KG1 (cell line): Measurements from ENCODE around the gene INTS11.

Experiments used
- DNase-seq: peaks from one replicate; lab custom pipeline; 2025; lab: John Stamatoyannopoulos, UW

INTS11 gene

DNA sequence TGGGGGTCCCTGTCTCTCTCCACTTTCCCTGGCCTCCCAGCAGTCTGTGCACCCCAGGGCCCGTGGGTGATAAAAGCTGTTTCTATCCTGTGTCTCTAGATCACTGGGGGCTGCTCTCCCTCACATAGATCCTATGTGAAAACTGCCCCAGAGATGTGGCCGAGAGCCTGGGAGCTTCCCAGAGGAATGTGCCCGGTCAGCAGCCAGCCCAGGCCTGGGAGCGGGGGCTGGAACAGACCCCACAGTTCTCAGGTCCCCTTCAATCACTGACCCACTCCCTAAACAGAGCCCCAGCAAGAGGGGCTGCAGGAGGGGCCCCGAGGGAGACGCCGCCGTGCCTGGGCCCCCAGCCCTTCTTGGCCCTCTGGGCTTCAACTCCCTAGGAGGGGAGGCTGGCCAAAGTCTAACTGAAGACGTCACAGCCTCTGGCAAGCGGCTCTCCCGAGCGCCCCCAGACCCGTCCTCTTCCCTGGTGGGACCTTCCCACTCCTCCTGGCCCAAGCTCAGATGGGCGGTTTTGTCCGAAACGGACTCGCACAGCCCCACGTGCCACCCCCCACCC is 33.5 kb upstream of the INTS11 start:
- no peak for DNase-seq

DNA sequence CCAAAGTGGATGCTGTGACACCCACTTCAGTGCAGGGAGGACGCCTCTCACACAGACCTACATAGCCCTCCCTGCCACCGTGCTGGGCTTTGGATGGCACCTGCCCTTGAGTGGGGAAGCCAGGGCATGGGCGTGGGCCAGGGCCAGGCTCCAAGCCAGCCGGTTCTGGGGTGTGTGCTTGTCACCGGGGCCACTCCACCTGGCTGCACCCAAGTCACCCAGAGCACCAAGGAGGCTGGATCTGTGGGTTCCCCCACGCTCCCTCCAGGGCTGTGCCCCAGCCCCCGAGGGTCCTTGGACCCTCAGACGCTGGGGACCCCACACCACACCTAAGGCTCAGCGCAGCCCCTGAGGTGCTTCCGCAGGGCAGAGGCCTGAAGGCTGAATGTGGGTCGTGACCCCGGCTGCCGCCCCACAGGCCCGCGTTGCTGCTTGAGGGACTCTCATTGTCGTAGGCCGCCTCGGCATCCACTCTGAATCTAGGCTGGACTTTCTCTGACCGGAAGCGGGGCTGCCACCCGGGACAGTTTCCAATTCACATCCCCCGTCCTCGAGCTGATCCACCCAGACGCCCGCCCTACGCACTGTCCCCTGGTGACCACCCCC is 32.4 kb upstream of the INTS11 start:
- no peak for DNase-seq

DNA sequence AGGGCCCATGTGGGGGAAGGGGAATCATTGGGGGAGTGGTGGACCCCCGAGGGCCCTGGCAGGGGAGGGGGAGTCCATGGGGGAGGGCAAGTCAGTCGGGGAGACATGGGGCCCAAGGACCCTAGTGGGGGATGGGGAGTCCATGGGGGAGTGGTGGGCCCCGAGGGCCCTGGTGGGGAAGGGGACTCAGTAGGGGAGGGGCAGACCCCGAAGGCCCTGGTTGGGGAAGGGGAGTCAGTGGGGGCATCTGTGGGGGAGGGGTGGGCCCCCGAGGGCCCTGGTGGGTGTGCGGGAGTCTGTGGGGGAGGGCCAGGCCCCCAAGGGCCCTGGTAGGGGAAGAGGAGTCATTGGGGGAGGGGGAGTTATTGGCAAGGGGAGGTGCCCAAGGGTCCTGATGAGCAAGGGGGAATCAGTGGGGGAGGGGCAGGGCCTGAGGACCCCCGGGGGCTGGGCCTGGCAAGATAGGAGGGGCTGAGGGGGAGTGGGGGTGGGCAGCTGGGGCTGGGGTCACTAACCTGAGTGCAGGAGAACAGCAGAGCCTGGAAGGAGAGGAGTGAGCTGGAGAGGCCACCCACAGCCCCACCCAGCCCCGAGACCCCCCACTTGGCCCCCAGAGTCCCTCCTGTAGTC is 31.8 kb upstream of the INTS11 start:
- DNase-seq, result no peak

DNA sequence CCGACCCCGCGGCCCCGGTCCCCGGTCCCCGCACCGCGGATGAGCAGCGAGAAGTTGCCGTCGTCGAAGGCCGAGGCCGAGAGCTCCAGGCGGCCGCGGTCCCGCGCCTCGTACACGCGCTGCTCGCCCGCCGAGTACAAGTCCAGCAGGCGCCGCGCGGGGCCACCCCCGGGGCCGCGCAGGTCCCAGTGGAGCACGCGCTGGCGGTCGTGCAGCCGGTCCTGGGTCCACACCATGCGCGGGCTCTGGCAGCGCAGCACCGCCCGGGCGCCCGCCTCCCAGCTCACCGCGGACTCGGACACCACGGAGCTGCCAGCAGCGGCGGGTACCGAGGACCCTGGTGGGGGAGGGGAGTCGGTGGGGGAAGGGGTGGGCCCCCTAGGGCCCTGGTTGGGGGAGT is 31.0 kb upstream of the INTS11 start:
- no peak for DNase-seq

DNA sequence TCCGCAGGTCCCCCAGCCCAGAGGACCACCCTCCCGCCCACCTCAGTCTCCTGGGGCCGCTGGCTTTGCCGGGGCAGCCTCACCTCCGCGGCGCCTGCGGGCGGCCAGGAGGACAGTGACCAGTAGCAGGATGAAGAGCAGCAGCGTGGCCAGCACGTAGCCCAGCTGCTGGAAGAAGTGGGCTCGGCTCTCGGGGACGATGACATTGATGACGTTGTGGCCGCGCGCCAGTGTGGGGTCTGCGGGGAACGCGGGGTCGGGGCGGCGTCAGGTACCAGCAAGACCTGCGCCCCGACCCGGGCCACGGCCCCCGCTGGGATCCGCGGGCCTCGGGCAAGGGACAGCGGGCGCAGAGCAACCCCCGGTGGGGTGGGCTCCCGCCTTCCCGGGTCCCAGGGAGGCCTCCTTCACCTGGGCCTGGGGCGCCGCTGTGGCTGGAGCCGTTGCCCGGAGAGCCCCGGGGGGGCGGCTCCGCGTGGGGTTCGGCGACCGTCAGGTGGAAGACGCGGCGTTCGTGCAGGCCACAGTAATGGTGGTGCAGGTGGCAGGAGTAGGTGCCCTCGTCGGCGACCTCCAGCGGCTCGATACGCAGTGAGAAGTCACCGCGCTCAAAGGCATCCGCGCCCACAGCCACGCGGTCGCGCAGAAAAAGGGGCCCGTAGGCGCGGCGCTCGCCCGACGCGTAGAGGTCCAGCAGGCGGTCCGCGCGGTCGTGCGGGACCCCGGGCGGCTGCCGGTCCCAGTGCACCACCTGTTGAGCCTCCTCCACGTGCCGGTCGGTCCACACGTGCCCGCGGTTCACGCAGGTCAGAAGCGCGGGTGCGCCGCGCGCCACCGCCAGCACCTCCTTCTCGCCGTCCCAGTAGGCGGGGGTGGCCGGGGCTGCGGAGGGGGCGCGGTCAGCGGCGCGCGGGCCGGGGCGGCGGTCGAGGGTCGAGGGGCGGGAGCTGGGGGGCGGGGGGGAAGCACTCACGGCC is 30.1 kb upstream of the INTS11 start:
- DNase-seq, result no peak

DNA sequence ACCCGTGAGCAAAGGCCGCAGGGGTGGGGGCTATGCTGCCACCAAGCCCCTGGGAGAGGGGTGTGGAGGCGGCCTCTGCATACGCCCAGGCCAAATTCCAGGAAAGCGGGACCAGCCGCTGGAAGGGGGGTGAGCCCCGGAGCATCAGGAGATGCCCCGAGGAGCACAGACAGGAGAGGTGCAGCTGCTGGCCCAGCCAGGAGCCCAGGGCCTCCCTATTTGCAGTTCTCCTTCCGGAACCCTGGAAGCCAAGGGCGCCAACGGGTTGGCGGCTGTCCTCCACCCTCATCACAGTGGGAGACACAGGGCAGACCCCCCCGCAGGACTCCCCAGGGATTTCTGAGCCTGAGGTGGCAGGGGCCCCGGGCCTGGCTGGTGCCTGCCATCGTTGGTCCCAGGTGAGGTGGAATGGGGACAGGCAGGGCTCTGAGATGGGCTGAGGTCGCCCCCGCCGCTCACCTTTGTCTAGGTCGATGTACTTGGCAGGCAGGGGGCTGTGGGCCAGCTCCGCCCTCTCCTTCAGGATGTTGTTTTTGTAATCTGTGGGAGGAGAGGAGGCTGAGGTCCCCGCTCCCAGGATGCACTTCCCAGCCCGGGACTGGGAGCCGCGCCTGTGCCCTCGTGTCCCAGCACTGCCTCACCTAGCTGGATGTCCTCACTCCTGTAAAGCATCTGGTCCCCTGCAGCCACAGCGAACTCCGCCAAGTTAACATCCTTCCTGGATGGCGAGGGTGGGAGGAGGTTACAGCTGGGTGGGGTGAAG is 29.1 kb upstream of the INTS11 start:
- no peak for DNase-seq

DNA sequence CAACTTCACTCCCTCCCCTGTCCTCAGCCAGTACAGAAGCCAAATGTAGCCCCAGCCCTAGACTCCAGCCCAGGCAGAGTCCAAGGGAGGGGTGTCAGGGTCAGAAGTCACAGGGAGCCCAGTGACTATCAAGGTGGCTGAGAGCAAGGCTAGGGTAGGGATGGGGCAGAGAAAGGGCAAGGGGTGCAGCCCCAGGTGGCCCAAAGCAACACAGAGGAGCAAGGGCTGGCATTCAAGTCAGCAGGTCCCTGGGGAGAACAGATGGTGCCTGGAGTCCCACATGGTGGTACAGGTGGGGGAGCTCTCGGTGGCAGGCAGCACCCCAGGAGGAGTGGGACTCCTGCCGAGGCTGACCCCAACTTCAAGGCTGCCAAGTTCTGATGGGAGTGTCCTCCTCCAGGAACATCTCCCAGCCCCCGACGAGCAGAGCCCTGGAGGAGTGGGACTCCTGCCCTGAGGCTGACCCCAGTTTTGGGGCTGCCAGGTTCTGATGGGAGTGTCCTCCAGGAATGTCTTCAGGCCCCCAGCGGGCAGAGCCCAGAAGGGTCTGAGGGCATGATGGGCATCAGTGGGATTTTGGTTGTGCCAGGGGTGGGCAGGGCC is 28.4 kb upstream of the INTS11 start:
- DNase-seq, result no peak

DNA sequence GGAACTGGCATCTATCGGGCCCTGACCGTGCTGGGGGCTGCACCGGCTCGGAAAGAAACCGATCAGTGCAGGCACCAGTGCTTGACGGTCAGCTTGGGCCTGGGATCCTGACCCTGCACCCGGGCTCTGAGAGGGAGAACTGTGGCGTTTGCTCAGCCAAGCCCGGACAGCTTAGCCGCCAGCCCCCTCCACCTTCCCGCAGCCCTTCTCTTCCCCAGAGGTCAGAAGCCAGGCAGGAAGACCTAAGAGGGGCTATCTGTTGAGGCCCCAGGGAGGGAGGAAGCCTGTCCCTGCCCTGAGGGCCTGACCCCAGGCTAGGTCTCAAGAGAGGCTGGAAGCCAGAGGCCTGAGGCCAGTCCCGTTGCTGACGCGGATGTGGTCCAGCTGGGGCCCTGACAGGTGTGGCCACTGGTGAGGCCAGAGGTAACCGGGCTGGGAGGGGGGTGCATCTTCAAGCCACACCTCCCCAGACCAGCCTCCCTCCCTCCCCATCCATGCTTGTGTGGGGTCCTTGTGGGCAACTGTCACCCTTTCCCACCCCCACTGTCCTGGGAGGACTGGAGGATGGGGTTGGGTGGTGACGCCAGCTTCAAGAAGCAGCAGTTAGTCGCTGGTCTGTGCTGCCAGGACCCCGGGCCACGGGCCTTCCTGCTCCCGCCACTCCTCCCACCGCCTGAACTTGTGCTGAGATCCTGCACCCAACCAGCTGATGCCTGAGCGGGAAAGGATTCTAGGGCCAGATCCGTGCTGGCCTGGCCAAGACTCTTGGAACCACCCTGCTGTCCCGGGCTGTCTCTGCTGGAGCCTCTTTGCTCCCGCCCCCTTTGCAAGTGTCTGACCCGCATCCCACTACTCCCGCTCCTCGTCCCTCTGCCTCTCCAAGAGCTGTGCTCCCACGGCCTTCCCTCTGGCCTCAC is 27.3 kb upstream of the INTS11 start:
- no peak for DNase-seq

DNA sequence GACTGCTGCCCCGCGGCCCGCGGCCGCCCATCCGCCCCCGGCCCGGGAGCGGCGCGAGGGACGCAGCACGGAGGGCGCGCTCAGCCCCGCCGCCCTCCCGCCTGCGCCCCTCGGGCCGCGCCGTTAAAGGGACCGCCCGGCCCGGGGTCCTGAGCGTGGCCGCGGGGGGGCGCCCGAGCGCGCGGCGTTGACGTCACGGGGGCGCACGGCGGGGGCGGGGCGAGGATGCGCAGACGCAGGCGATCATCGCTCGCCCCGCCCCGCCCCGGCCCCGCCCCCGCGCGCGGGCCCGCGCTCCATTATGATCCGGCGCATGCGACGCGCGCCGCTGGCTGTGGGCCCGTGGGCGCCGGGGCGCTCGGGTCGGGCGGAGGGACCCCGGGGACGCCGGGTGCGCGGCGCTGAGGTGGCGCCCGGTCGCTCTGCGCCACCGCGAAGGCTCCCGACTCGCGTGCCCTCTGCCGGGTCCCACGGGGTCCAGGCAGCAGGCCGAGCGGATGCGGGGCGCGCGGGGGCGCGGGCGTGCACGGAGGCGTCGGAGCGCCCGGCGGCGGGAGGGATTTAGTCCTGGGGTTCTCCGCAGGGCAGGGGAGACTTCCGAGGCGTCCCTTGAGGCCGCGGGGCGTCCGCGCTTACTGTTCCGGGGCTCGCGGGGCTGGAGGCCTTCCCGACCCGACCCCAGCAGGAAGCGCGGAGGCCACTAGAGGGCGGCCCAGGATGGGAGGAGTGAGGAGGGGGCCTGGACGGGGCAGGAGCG is 25.0 kb upstream of the INTS11 start, which contains the start of gene DVL1:
Gene DVL1, minus strand, starts transcription at position 163 of the 757 bp plus-strand sequence. CDS start 353 bp downstream, outside the sequence.
- DNase-seq, result peak; percentile 6

DNA sequence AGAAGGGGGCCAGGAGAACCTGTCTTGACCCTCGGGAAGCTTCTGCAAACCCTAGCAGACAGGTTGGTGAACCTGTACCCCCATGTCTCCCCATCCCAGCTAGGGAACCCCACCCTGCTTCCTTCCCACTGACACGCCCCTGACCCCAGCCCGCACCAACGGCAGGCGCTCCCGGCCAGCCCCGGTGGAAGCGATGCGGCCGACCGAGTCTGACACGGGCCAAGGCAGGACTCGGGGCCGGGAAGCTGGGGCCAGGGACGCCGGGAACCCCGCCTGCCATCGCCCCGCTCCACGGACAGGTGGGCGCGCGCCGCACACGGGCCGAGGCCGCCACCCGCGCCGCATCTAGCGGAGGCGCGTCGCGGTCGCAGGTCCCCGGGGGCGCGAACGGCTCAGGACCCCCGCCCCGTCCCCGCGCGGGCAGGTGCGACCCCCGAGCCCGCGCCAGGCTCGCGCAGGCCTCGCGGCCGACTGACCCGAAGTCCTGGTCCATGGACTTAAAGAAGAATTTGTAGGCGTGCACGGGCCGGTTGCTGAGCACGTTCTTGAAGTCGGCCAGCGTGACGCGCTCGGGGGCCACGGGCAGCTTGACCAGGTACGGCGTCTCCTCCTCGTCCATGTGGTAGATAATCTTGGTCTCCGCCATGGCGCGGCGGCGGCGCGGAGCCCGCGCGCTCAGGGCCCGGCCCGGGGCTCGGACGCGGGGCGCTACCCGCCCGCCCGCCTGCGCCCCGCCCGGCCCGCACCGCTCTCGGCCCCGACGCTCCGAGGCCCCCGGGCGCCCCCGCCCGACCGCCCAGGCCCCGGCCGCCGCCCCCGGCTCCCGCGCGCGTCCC is 24.2 kb upstream of the INTS11 start:
- no peak for DNase-seq

DNA sequence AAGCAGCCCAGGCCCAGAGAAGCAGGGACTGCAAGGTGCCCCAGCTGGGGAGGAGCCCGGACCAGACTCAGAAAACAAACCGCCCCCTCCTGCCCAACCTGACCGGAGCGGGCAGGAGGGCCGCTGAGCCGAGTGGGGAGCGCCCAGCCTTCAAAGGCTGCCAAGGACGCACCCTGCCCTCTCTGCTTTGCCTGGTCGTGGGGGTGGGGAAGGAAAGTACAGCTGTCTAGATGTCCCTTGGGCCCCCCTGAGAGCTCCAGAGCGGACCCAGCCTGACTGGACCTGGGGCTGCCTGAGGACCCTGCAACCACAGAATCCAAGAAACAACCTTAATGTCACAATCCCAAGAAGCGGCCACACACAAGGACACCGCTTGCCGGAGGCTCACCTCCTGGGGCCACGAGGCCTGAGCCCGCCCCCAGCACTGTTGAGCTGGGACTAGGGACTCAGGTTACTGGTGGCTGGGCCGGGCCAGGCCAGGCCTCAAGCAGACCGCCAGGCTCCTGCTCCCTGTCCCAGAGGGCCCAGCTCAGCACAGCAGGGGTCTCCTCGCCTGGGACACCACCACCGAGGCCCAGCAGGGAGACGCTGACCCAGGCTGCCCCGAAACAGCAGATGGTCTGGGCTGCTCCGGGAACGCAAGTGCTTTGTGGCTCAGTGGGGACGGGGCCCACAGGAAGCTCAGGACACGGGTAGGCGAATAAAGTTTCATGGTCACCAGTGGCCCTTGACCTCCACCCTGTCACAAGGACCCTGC is 23.4 kb upstream of the INTS11 start:
- DNase-seq, result no peak

DNA sequence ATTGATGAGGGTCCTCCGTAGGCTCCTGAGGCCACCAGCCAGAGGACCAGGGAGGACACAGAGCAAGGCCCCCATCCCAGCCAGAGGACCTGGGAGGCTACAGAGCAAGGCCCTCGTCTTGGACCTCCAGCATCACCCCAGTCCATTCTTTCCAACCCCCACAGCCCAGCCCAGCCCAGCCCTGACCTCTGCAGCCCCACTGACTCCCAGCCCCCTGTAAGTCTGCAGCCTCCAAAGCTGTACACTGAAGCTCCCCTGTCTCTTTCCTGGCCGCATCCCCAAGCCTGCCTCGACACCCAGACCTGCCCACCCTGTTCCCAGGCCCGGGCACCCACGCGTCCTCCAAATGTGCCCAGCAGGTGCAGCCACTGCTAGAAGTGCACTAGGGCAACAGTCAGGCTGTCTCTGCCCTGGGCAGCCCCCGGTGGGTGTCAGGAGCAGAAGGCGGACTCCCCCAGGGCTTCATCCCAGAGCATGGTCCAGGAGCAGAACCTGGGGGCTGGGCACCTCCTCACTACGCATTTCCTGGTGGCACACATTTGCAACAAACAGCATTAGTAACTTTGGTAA is 22.7 kb upstream of the INTS11 start:
- no peak for DNase-seq

DNA sequence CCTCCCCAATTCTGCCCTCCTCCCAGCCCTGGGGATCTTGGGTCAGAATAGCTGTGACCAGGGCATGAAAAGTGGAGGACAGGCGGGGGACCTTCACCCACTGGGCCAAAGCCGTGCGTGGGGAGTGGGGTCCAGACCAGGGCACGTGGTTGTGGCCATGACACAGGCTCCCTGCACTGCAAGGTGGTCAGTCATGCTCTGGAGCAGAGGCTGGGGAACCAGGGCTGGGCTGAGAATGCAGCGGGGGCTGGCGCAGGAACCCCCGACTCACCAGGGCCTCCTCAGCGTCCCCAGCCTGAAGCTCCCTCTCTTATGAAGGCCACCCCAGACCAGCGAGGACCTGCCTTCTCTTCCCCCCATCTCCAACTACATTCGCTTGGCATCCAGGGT is 22.0 kb upstream of the INTS11 start:
- DNase-seq, result no peak

DNA sequence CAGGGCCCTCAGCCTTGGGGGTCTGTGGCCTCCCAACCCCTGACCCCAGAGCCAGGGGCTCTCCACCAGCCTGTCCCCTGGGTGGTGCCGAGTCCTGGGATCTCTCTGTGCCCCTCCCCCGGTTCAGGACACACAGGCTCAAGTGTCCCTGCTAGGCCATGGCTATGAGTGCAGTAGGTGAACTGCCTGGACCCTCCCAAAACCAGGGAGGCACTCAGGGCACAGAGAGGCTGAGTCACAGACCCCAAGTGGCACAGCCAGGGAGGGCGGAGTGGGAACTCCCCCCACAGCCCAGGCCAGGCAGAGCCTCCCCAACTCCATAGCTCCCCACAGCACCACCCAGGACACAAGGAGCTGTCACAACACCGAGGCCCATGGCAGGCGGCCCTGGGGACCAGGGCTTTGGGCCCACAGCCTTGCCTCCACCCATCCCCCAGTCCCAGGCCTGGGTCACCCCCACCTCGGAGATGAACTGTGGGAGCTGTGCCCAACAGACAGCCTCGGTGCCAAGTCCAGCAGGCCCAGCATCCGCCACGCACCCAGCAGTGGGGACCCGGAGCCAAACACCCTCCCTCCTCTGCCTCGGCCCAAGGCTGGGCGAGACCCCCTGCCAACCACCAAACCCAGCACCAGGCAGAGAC is 21.5 kb upstream of the INTS11 start:
- DNase-seq, result no peak

DNA sequence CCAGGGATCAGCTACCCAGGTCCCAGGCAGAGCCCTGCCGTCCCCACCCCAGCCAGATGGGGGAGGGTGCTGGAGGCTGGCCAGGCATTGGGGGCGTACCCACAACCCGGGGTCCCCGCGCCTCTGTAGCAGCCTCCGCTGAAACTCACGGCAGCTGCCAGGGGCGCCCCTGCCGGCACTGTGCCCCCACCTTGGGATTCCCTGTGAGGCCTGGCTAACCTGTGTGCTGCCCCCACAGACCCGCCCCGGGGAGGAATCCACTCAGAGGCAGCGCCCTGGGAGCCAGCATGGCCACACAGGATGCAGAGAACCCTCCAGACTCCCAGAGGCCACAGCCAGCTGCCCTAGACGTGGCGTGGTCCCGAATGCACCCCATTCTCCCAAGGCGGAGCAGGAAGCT is 20.9 kb upstream of the INTS11 start:
- DNase-seq, result no peak

DNA sequence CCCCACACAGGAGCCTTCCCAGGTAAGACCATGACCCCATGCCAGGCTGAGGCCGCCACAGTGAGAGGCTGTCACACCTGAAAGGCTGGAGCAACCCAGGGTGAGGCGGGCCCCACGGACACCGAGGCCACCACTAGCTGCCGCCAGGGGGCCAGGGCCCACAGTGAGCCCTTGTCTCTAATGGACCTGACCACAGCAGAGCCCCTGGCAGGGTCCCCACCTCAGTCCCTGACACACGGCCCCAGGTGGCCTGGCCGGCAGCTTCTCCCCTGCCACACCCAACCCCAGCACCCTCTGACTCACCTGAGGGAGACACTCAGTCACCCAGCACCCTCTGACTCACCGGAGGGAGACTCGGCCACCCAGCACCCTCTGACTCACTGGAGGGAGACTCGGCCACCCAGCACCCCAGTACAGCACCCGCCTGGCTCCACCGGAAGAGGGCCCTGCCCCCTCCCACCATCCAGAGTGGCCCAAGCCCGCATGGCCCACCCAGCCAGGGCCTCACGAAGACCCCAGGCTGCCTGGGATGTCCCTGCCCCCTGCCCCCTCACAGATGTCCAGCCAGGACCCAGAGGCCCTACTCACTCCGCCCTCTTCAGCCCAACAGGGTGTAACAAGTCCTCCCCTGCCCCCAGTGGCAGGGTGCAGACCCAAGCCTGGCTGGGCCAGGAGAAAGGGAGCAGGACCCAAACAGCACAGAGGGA is 20.3 kb upstream of the INTS11 start:
- no peak for DNase-seq
